Liver (tissue), 10 donors: Measurements from ENCODE around the gene PPP6R3. TPM values are rescaled to one million over a fixed set of nuclear protein-coding genes. Genes with fewer than 3 reads are reported as not detected.

Source experiments
- DNase-seq: peaks from one replicate; pipeline ENCODE4 v3.0.0-alpha.2; 2017; ENCODE audit warnings: low spot score
- H3K27ac ChIP-seq, 2 donors: one replicate each; pipeline ENCODE4 v1.7.0; 2013; ENCODE audit warnings: inconsistent platforms in 2 of 2, low read length in 2 of 2, control low read depth in 1 of 2, low read depth in 1 of 2, mild to moderate bottlenecking in 1 of 2
- H3K27me3 ChIP-seq, 4 donors: one replicate each; pipeline versions ENCODE4 v1.6.1 to v1.7.0; 2013; ENCODE audit warnings: low read length in 3 of 4, inconsistent platforms in 1 of 4, mild to moderate bottlenecking in 1 of 4, moderate library complexity in 1 of 4; ENCODE audit not compliant: control insufficient read depth in 4 of 4, insufficient read depth in 4 of 4
- H3K36me3 ChIP-seq, 4 donors: one replicate each; pipeline versions ENCODE4 v1.6.1 to v1.7.0; 2013; ENCODE audit warnings: low read length in 3 of 4, mild to moderate bottlenecking in 3 of 4, low read depth in 1 of 4, moderate library complexity in 1 of 4; ENCODE audit not compliant: control insufficient read depth in 4 of 4, insufficient read depth in 3 of 4
- H3K4me1 ChIP-seq, 4 donors: one replicate each; pipeline versions ENCODE4 v1.6.1 to v1.7.0; 2013; ENCODE audit warnings: low read length in 3 of 4, mild to moderate bottlenecking in 3 of 4, moderate library complexity in 1 of 4; ENCODE audit not compliant: control insufficient read depth in 4 of 4, insufficient read depth in 4 of 4
- H3K4me3 ChIP-seq, 3 donors: one replicate each; pipeline versions ENCODE4 v1.6.1 to v1.7.0; 2013; ENCODE audit warnings: low read length in 3 of 3, control low read depth in 1 of 3, low read depth in 1 of 3, mild to moderate bottlenecking in 1 of 3
- H3K9ac ChIP-seq, 2 donors: one replicate each; pipeline ENCODE4 v1.7.0; 2013; ENCODE audit warnings: low read length in 2 of 2, mild to moderate bottlenecking in 2 of 2, moderate library complexity in 2 of 2, control low read depth in 1 of 2, low read depth in 1 of 2
- H3K9me3 ChIP-seq, 4 donors: one replicate each; pipeline versions ENCODE4 v1.6.1 to v1.7.0; 2013; ENCODE audit warnings: low read length in 3 of 4; ENCODE audit not compliant: control insufficient read depth in 4 of 4
- ATF3 ChIP-seq: IDR thresholded peaks from 2 replicates; pipeline ENCODE4 v1.6.1; 2016; ENCODE audit warnings: antibody characterized with exemption
- GABPA ChIP-seq, 2 donors: IDR thresholded peaks in 1 of 2; conservative IDR thresholded peaks in 1 of 2; 2 replicates each; pipeline ENCODE4 v1.6.1; 2016; ENCODE audit warnings: antibody characterized with exemption in 2 of 2, mild to moderate bottlenecking in 1 of 2, moderate library complexity in 1 of 2
- SP1 ChIP-seq: IDR thresholded peaks from 2 replicates; pipeline ENCODE4 v1.6.1; 2018; ENCODE audit warnings: antibody characterized with exemption, mild to moderate bottlenecking
- WGBS: extraction: QIAGEN DNeasy Blood & Tissue Kit; methylation state at CpG from one replicate; pipeline ENCODE4 v1.1.7; 2013; 5-methylcytosine and 5-hydroxymethylcytosine counted together
- polyA plus RNA-seq, 2 donors: library from polyadenylated mRNA; stranded (reverse) in 1 of 2; unstranded in 1 of 2; fragments of 200-250 nt in 1 of 2; fragments of >200 nt in 1 of 2; fragmentation: Nextera tagmentation in 1 of 2; extraction: Ambion mirVana in 1 of 2; gene quantifications; one replicate each; pipeline versions ENCODE4 v1.2.1 to v1.2.3, GENCODE V29; 2013 to 2015
- small RNA-seq: library from RNA; depleted of rRNA; stranded (forward); fragments of <200 nt; gene quantifications from one replicate; pipeline ENCODE3, GENCODE V24; 2014
- total RNA-seq, 2 donors: library from RNA; depleted of rRNA; stranded (reverse); fragments of >200 nt; gene quantifications; one replicate each; pipeline ENCODE4 v1.2.3, GENCODE V29; 2014
- donor health status: healthy.
- donor health status: healthy.
- donor health status: healthy.
- donor health status: healthy.
- donor health status: healthy.

Gene PPP6R3
- total and polyA plus RNA-seq, 4 donors, result 12.3 to 101 (median 58.1) TPM

- no peaks in the 10 kb centered on the region for H3K27me3 ChIP-seq
- 92% methylated on average over 7 of the region's 7 CpGs for WGBS
These were observed 204.4 kb downstream of the PPP6R3 start for GRCh38 chr11:68664906-68665305.

More at GRCh38 chr11:68664906-68665305, 204.4 kb downstream of the PPP6R3 start:
- Histone ChIP-seq H3K4me3 (no peak overlapping the region), H3K4me1 (no peaks in the 10 kb centered on the region), H3K9ac (no peak overlapping the region), H3K9me3 (no peaks in the 10 kb centered on the region), H3K27ac (no peak overlapping the region), H3K36me3 (no peaks in the 10 kb centered on the region)
- DNase-seq, result no peak
- no peak for TF ChIP-seq ATF3
- no peak for TF ChIP-seq SP1
- TF ChIP-seq GABPA (IDR thresholded peaks at IDR 0.05 in 1 of 2, conservative IDR thresholded peaks at IDR 0.05 in 1 of 2), result no peak

Small RNA genes within 50 kb of the gene (small RNA-seq; reads per million reads assigned to genes)
- gene NDUFA3P2, result not detected

Other genes starting within 250 kb of the PPP6R3 start
- 10 to 100 TPM; 17.9 to 33.8 TPM for gene KMT5B, start 247.5 kb upstream of the PPP6R3 start, total RNA-seq
- 10 to 100 TPM in 1 of 2 donors, 1 to 10 TPM in 1; 8.7 to 11.7 TPM for gene KMT5B, start 247.5 kb upstream of the PPP6R3 start, polyA plus RNA-seq
- 10 to 100 TPM in 1 of 2 donors, 1 to 10 TPM in 1; 7.8 to 39.8 TPM for gene C11orf24, start 188.8 kb upstream of the PPP6R3 start, total RNA-seq
- 10 to 100 TPM; 24.2 to 50.3 TPM for gene C11orf24, start 188.8 kb upstream of the PPP6R3 start, polyA plus RNA-seq
- gene LRP5, start 148.2 kb upstream of the PPP6R3 start, total RNA-seq, result 10 to 100 TPM; 53.8 to 99.3 TPM
- gene LRP5, start 148.2 kb upstream of the PPP6R3 start, polyA plus RNA-seq, result 10 to 100 TPM; 48.9 to 88.8 TPM
- under 1 TPM in 1 of 2 donors, not detected in 1; 0.47 TPM for gene GAL, start 223.8 kb downstream of the PPP6R3 start, total RNA-seq
- not detected for gene GAL, start 223.8 kb downstream of the PPP6R3 start, polyA plus RNA-seq